ENCODE results near the gene VAT1. TPM values are rescaled to one million over a fixed set of nuclear protein-coding genes. Genes with fewer than 3 reads are reported as not detected.

VAT1 gene
- total and polyA plus RNA-seq, 9 of the 15 experiments (the other 6 are each of a cell fraction or from before 2014, with no cell fraction given): 29.4 to 153 (median 66.7) TPM

- TF ChIP-seq, protein P1, sequence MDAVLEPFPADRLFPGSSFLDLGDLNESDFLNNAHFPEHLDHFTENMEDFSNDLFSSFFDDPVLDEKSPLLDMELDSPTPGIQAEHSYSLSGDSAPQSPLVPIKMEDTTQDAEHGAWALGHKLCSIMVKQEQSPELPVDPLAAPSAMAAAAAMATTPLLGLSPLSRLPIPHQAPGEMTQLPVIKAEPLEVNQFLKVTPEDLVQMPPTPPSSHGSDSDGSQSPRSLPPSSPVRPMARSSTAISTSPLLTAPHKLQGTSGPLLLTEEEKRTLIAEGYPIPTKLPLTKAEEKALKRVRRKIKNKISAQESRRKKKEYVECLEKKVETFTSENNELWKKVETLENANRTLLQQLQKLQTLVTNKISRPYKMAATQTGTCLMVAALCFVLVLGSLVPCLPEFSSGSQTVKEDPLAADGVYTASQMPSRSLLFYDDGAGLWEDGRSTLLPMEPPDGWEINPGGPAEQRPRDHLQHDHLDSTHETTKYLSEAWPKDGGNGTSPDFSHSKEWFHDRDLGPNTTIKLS (IDR thresholded peaks at IDR 0.05; ENCODE audit: borderline replicate concordance, low read depth): peak; percentile 72; the same call in 1 of the 2 replicates
- TF ChIP-seq, protein P2, sequence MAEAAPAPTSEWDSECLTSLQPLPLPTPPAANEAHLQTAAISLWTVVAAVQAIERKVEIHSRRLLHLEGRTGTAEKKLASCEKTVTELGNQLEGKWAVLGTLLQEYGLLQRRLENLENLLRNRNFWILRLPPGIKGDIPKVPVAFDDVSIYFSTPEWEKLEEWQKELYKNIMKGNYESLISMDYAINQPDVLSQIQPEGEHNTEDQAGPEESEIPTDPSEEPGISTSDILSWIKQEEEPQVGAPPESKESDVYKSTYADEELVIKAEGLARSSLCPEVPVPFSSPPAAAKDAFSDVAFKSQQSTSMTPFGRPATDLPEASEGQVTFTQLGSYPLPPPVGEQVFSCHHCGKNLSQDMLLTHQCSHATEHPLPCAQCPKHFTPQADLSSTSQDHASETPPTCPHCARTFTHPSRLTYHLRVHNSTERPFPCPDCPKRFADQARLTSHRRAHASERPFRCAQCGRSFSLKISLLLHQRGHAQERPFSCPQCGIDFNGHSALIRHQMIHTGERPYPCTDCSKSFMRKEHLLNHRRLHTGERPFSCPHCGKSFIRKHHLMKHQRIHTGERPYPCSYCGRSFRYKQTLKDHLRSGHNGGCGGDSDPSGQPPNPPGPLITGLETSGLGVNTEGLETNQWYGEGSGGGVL (CRISPR knock-in tag; IDR thresholded peaks at IDR 0.05): no peak
- TF ChIP-seq RFX5 (IDR thresholded peaks at IDR 0.05; ENCODE audit: low read depth, low read length) (0 out of 2 replicates have a peak, but pooled peaks have one; percentile 28), TAF1 (IDR thresholded peaks at IDR 0.05; ENCODE audit: control insufficient read depth, extremely low read depth, insufficient read depth, low read length, severe bottlenecking) (peak; percentile 57), PHB (CRISPR knock-in tag; IDR thresholded peaks at IDR 0.05) (no peak), E2F5 (CRISPR knock-in tag; IDR thresholded peaks at IDR 0.05) (no peak), RBM39 (optimal IDR thresholded peaks at IDR 0.05; ENCODE audit: low read depth, low read length) (peak; percentile 62), PPARD (CRISPR knock-in tag; IDR thresholded peaks at IDR 0.05) (no peak), PHF21A (IDR thresholded peaks at IDR 0.05; ENCODE audit: borderline replicate concordance, low read depth) (no peak), CREB1 (IDR thresholded peaks at IDR 0.05) (no peak; the same call in 1 of the 2 replicates), CREB1 (CRISPR knock-in tag; IDR thresholded peaks at IDR 0.05) (no peak), DIDO1 (tag; IDR thresholded peaks at IDR 0.05; ENCODE audit: low read depth) (no peak), SMARCA4 (IDR thresholded peaks at IDR 0.05) (peak; percentile 72), TRIM28 (IDR thresholded peaks at IDR 0.05) (peak; percentile 60), MCM5 (IDR thresholded peaks at IDR 0.05; ENCODE audit: low read depth) (no peak), NFE2 (IDR thresholded peaks at IDR 0.05; ENCODE audit: low read depth) (no peak), RBBP5 (IDR thresholded peaks at IDR 0.05; ENCODE audit: borderline replicate concordance, insufficient read depth, low read length, poor library complexity, severe bottlenecking) (no peak)
- TF ChIP-seq, protein P3, sequence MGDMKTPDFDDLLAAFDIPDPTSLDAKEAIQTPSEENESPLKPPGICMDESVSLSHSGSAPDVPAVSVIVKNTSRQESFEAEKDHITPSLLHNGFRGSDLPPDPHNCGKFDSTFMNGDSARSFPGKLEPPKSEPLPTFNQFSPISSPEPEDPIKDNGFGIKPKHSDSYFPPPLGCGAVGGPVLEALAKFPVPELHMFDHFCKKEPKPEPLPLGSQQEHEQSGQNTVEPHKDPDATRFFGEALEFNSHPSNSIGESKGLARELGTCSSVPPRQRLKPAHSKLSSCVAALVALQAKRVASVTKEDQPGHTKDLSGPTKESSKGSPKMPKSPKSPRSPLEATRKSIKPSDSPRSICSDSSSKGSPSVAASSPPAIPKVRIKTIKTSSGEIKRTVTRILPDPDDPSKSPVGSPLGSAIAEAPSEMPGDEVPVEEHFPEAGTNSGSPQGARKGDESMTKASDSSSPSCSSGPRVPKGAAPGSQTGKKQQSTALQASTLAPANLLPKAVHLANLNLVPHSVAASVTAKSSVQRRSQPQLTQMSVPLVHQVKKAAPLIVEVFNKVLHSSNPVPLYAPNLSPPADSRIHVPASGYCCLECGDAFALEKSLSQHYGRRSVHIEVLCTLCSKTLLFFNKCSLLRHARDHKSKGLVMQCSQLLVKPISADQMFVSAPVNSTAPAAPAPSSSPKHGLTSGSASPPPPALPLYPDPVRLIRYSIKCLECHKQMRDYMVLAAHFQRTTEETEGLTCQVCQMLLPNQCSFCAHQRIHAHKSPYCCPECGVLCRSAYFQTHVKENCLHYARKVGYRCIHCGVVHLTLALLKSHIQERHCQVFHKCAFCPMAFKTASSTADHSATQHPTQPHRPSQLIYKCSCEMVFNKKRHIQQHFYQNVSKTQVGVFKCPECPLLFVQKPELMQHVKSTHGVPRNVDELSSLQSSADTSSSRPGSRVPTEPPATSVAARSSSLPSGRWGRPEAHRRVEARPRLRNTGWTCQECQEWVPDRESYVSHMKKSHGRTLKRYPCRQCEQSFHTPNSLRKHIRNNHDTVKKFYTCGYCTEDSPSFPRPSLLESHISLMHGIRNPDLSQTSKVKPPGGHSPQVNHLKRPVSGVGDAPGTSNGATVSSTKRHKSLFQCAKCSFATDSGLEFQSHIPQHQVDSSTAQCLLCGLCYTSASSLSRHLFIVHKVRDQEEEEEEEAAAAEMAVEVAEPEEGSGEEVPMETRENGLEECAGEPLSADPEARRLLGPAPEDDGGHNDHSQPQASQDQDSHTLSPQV (IDR thresholded peaks at IDR 0.05): peak; percentile 51; the same call in 1 of the 2 replicates
Observed at GRCh38 chr17:43024407-43025289, 2.5 kb upstream of the VAT1 start, which contains the start of gene RND2 (continued).

All from K562 (cell line).